Prostate gland (tissue), 2 donors: Measurements from ENCODE around the gene SF3A1. TPM values are rescaled to one million over a fixed set of nuclear protein-coding genes. Genes with fewer than 3 reads are reported as not detected.

Experiments used
- DNase-seq: peaks from one replicate; pipeline ENCODE4 v3.0.0-alpha.2; 2019; ENCODE audit warnings: low spot score
- H3K27ac ChIP-seq, 2 donors: fragments of 200-600 bp; sonication (generic); 2 replicates each; pipeline ENCODE4 v1.5.1; 2017 to 2019
- H3K27me3 ChIP-seq: fragments of 200-600 bp; sonication (generic); replicated peaks from 2 replicates; pipeline ENCODE4 v1.5.1; 2019; ENCODE audit not compliant: insufficient read depth
- H3K36me3 ChIP-seq, 2 donors: fragments of 200-600 bp; sonication (generic); 1 replicate in 1 of 2; 2 replicates in 1 of 2; pipeline versions ENCODE4 v1.5.1 to v1.8.1; 2017 to 2019
- H3K4me1 ChIP-seq: fragments of 200-600 bp; sonication (generic); replicated peaks from 2 replicates; pipeline ENCODE4 v1.5.1; 2019
- H3K4me3 ChIP-seq, 2 donors: fragments of 200-600 bp; sonication (generic); 2 replicates each; pipeline ENCODE4 v1.5.1; 2017 to 2019
- H3K9me3 ChIP-seq: fragments of 200-600 bp; sonication (generic); 2 replicates; pipeline ENCODE4 v1.5.1; 2017
- CTCF ChIP-seq, 4 experiments: fragments of 200-600 bp in 2 of 4; fragments of 450-650 bp in 2 of 4; sonication (generic) in 2 of 4; IDR thresholded peaks; 1 replicate in 3 of 4; 2 replicates in 1 of 4; pipeline ENCODE4 v1.5.1; 2016 to 2019; ENCODE audit warnings: antibody characterized with exemption in 4 of 4, mild to moderate bottlenecking in 2 of 4, moderate library complexity in 2 of 4
- POLR2A ChIP-seq: fragments of 450-650 bp; IDR thresholded peaks from one replicate; pipeline ENCODE4 v1.6.1; 2016; ENCODE audit warnings: antibody characterized with exemption, mild to moderate bottlenecking
- POLR2AphosphoS5 ChIP-seq: sonication (generic); formaldehyde crosslinking; IDR thresholded peaks from one replicate; pipeline ENCODE4 v1.6.1; 2017; ENCODE audit warnings: antibody characterized with exemption
- WGBS: methylation state at CpG from one replicate; pipeline ENCODE4 v1.1.5; 2018; 5-methylcytosine and 5-hydroxymethylcytosine counted together
- intact Hi-C: fragments of 100-400 bp; cut with DNase I; formaldehyde crosslinking; loops from one replicate; pipeline ENCODE4 v1.14.2; 2022
- total RNA-seq, 2 donors: library from RNA; depleted of rRNA; stranded (reverse); fragments of >200 nt; gene quantifications; one replicate each; pipeline ENCODE4 v1.1.0, GENCODE V29; 2016

The SF3A1 gene
- total RNA-seq, 2 donors from 2014 or later = 108 to 134 TPM

DNA sequence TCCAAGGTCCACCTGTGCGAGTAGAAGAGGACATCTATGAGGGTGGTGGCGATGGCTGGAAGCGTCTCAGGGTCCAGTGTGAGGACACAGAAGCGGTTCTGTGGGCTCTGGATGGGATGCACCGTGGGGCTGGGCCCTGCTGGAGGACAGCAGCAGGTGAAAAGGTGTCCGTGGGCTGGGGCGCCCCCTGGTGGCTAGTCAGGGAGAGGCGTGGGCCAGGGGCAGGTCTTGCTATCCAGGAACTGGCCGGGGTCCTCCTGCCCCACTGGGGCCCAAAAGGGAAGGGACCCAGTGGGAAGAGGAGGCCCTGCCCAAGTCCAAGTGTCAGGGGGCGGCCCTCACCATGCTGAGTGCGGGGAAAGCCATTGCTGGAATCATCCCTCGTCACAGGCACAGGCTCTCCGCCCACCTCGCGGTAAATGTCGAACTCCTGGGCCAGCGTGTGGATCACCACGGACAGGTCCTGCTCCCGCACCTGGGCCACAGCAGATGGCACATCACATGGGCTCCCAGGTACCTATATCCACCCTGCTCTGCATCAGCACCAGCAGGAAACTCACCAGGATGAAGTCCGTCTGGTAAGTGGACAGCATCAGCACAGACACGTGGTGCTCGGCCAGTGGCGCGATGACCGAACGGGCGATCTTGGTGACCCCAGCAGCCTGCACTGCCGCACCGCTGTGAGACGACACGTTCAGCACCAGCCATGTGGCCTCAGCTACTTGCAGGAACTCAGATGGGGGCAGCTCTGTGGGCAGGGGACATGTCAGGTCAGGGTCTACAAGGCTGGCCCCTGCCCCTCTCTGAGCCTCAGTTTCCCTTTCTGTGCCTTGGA is 69.7 kb downstream of the SF3A1 start:
- Histone ChIP-seq H3K9me3 (no peaks in the 10 kb centered on the region), H3K4me1 (peaks cover 21% of the 10 kb centered on the region), H3K27me3 (no peaks in the 10 kb centered on the region), H3K4me3 (no peak overlapping the region), H3K36me3 (peaks cover 0 to 5% of the 10 kb centered on the region in 2 donors), H3K27ac (no peak overlapping the region)
- WGBS = 56% methylated on average over 31 of the region's 31 CpGs
- peak; percentile 61 for DNase-seq
- TF ChIP-seq POLR2A = no peak
- peak; percentile 86 to 91 (median 88) for TF ChIP-seq CTCF (IDR thresholded peaks at IDR 0.05)
- no peak for TF ChIP-seq POLR2AphosphoS5
- intact Hi-C loops = loop anchor here (1.0 kb wide), 1 partner anchor 99 kb away; no protein-coding TSS in a partner anchor

GRCh38 chr22:30286331-30286730 is 70.4 kb downstream of the SF3A1 start:
- TF ChIP-seq POLR2A = no peak
- no peak for TF ChIP-seq CTCF (IDR thresholded peaks at IDR 0.05)
- no peak for TF ChIP-seq POLR2AphosphoS5
- H3K27me3 ChIP-seq = no peaks in the 10 kb centered on the region
- 78% methylated on average over 5 of the region's 5 CpGs for WGBS

GRCh38 chr22:30285846-30286200 is 70.9 kb downstream of the SF3A1 start:
- no peak for TF ChIP-seq POLR2AphosphoS5
- TF ChIP-seq CTCF (IDR thresholded peaks at IDR 0.05) = no peak
- TF ChIP-seq POLR2A = no peak
- H3K4me3 ChIP-seq = no peak overlapping the region
- no peak for DNase-seq

More at GRCh38 chr22:30286331-30286730, 70.4 kb downstream of the SF3A1 start:
- Histone ChIP-seq H3K4me1 (peaks cover 14% of the 10 kb centered on the region), H3K9me3 (no peaks in the 10 kb centered on the region), H3K4me3 (no peak overlapping the region), H3K36me3 (peaks cover 0 to 5% of the 10 kb centered on the region in 2 donors), H3K27ac (no peak overlapping the region)
- intact Hi-C loops = no loop called here
- DNase-seq = no peak

GRCh38 chr22:30285176-30285845 is 71.4 kb downstream of the SF3A1 start:
- no peak overlapping the region for H3K27ac ChIP-seq
- 87% methylated on average over 26 of the region's 27 CpGs for WGBS
- intact Hi-C loops = no loop called here
- peaks cover 5% of the 10 kb centered on the region for H3K4me1 ChIP-seq
- no peaks in the 10 kb centered on the region for H3K27me3 ChIP-seq
- TF ChIP-seq POLR2AphosphoS5 (no peak), POLR2A (no peak), CTCF (IDR thresholded peaks at IDR 0.05) (no peak)
- H3K36me3 ChIP-seq = peaks cover 0 to 5% of the 10 kb centered on the region in 2 donors
- DNase-seq = no peak
- no peak overlapping the region for H3K4me3 ChIP-seq
- no peaks in the 10 kb centered on the region for H3K9me3 ChIP-seq

More at GRCh38 chr22:30285846-30286200, 70.9 kb downstream of the SF3A1 start:
- H3K36me3 ChIP-seq = peaks cover 0 to 5% of the 10 kb centered on the region in 2 donors
- 87% methylated on average over 8 of the region's 8 CpGs for WGBS
- H3K27me3 ChIP-seq = no peaks in the 10 kb centered on the region
- peaks cover 10% of the 10 kb centered on the region for H3K4me1 ChIP-seq
- H3K27ac ChIP-seq = no peak overlapping the region
- no peaks in the 10 kb centered on the region for H3K9me3 ChIP-seq
- intact Hi-C loops = no loop called here
